Right kidney (tissue), 1 donor: ENCODE data around the gene MTFR1L.
"Not testable (repeated sequence)": the region's sequence is repeated elsewhere in the genome, so short reads cannot be mapped to it uniquely, and the experiment has no call there.

Experiments used
- DNase-seq: peaks from one replicate; pipeline ENCODE4 v3.0.0-alpha.2; 2016

The MTFR1L gene

DNA sequence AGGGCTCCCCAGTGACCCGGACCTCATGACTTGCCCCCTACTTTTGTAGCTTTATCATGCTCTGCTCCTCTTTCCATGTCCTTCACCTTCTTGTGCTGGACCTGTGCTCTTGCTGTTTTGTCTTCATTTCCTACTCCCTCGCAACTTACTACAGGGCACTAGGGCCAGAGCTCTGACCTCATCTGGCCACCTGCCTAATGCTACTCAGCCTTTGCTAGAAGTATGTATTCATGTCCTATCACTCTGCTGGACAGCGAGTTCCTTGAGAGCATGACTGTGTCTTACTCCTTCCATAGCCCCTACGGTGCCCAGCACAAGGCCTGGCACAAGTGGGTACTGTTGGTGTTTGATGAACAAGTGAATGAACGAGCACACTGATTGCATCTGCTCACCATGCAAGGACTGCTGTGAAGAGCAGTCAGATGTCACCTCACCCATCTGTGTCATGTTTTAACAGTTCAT, 1.9 kb downstream of the MTFR1L start:
- DNase-seq = no peak

DNA sequence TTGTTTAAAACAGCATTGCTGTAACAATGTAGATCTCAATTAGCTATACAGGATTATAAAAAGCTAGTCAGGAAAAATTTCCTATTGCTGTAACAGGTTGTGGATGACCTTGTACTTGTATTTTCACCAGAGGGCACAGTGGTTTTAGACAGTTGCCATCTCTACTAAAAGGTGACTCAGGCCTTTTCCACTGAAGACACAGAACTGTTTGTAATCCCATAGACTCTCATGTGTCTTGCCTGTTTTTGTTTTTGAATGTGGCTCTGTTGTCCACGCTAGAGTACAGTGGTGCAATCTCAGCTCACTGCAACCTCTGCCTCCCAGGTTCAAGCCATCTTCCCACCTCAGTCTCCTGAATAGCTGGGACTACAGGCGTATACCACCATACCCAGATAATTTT, 5.9 kb downstream of the MTFR1L start:
- DNase-seq = no peak

- DNase-seq = no peak
Measured at GRCh38 chr1:25826571-25826970, 6.8 kb downstream of the MTFR1L start.

GRCh38 chr1:25828491-25828890, 8.7 kb downstream of the MTFR1L start:
- no peak for DNase-seq

GRCh38 chr1:25829046-25829445, 9.3 kb downstream of the MTFR1L start:
- no peak for DNase-seq

DNA sequence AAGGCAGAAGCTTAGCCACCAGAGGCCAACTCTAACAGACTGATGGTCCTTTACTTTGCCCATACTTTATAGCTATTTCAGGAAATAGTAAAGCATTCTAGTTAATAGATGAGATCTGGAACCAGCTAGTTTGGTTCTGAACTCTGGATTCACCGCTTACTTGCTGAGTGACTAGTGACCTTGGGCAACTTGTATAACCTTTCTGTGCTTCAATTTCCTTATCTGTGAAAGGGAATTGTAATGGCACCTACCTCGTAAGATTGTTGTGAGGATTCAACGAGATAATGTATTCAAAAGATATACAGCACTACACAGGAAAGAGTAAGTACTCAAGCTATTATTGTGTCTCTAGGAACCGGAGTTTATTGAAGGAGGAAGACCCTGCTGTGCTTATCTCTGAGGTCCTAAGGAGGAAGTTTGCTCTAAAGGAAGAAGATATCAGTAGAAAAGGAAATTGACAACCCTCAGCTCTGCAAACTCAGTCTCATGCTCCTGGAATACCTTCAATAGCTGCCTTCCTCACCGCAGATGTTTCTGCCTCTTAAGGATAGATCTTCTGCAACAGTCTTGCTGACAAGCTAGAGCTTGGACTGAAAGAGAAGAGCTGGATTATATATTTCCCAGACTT, 11.9 kb downstream of the MTFR1L start:
- DNase-seq = no peak

- no peak for DNase-seq
Measured at GRCh38 chr1:25832336-25833037, 12.7 kb downstream of the MTFR1L start.

DNA sequence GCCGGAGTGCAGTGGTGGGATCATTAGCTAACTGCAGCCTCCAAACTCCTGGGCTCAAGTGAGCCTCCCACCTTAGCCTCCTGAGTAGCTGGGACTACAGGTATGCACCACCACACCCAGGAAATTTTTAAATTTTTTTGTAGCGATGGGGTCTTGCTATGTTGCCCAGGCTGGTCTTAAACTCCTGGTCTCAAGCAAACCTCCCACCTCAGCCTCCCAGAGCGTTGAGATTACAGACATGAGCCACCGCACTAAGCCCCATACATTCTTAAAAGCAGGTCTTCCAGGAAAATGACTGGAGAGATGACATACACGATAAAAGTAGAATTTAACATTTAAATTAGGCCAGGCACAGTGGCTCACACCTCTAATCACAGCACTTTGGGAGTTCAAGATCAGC, 13.4 kb downstream of the MTFR1L start:
- no peak for DNase-seq

GRCh38 chr1:25834894-25835293, 15.1 kb downstream of the MTFR1L start:
- DNase-seq = no peak

DNA sequence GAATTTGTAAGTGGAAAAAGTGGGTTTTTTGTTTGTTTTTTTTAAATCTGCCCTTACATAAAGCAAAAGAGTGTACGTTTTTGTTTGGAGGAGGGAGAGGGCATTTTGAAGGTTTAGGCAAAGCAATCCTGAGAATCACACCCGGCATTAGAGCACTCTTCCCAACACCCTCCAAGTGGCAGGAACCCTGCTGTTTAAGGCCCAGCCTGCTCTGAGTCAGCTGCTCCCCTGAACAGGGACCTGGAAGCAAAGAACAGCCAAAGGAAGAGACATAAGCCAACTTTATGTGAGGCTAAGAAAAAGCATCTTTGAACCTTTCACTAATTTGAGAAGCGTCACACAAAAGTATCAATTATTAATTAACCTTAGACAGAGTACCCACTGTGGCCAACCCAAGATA, 16.9 kb downstream of the MTFR1L start:
- DNase-seq = no peak

GRCh38 chr1:25837262-25837875, 17.6 kb downstream of the MTFR1L start:
- no peak for DNase-seq

GRCh38 chr1:25839808-25840207, 20.1 kb downstream of the MTFR1L start:
- not testable (repeated sequence) for DNase-seq

GRCh38 chr1:25843483-25843882, 23.7 kb downstream of the MTFR1L start:
- DNase-seq = no peak

GRCh38 chr1:25844536-25845337, 25.0 kb downstream of the MTFR1L start:
- no peak for DNase-seq

- DNase-seq = no peak
Measured at GRCh38 chr1:25845664-25846063, 25.9 kb downstream of the MTFR1L start.

GRCh38 chr1:25847929-25848328, 28.2 kb downstream of the MTFR1L start:
- no peak for DNase-seq

GRCh38 chr1:25848531-25848930, 28.8 kb downstream of the MTFR1L start:
- no peak for DNase-seq

DNA sequence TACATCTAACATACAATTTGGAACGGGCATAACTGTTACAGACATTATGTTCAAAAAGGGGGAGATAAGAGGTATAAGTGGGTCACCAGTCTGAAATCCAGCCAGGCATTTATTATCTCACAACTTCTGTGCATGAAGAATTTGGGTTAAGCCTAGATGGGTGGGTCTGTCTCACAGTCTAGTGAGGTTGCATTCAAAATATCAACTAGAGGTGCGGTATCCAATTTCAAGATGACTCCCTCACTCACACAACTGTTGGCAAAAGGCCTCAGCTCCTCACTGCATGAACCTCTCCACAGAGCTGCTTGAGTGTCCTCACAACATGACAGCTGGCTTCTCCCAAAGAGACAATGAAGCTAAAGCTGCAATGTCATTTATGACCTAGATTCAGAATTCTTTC, 34.8 kb downstream of the MTFR1L start:
- no peak for DNase-seq

GRCh38 chr1:25856856-25857255, 37.1 kb downstream of the MTFR1L start:
- DNase-seq = no peak

- DNase-seq = no peak
Measured at GRCh38 chr1:25858494-25858893, 38.7 kb downstream of the MTFR1L start.

DNA sequence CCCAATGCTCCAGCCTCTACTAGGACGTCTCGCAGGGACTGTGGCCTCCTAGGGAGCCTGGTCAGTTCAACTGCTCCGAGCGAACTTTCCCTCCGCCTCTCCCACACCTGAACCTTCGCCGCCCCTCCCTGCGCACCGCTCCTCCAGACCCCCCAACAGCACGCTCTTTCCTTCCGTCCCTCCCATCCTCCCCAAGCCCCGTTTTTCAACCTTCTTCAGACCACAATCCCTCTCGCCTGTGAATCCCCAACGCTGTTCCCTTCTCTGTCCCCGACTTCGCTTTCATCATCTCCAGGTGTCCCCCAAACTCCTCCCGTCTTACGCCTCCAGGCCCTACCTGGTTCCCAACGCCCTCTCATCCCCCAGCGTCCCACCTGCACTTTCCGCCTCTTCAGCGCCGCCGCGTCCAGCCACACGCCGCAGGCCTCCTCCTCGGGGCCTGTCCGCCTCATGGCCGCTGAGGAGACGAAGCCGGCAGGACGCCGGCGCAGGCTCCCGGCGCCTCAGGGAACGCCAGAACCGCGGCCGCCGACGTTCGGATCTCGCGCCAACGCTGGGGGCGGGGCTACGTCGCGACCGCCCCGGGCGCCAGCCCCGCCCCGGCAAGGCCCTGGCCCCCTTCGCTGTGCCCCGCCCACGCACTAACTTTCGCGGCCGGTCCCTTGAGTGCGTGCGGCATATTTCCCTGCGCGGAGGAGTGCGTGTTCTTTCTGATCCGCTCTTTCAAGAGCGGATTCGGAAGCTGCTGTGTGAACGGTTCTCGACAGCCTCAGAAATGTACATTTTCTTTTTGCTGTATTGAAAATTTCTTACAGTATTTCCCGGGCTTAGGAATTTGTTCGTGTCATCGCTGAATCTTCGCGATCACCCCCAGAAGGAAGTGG, 39.4 kb downstream of the MTFR1L start, which contains the start of gene AUNIP:
Gene AUNIP, minus strand, starts transcription at position 552 of the 884 bp plus-strand sequence. Its CDS starts 100 bp downstream, at position 452.
- DNase-seq = peak; percentile 91
